SJSA1 (cell line): ENCODE measurements around the gene PAK4. TPM values are rescaled to one million over a fixed set of nuclear protein-coding genes. Genes with fewer than 3 reads are reported as not detected.
"Not testable (repeated sequence)": the region's sequence is repeated elsewhere in the genome, so short reads cannot be mapped to it uniquely, and the experiment has no call there.

ENCODE experiments used
- DNase-seq, 2 experiments: peaks; one replicate each; pipeline ENCODE4 v3.0.0-alpha.2; 2015 to 2020; ENCODE audit warnings: low spot score in 2 of 2, low read depth in 1 of 2
- H3K27ac ChIP-seq: fragments of 250-450 bp; sonication (Bioruptor Pico); 2 replicates; pipeline ENCODE4 v1.5.1; 2020; ENCODE audit warnings: mild to moderate bottlenecking, moderate library complexity
- H3K27me3 ChIP-seq: fragments of 250-450 bp; sonication (Bioruptor Pico); replicated peaks from 2 replicates; pipeline ENCODE4 v1.5.1; 2020; ENCODE audit warnings: mild to moderate bottlenecking, moderate library complexity
- H3K36me3 ChIP-seq: fragments of 250-450 bp; sonication (Bioruptor Pico); 2 replicates; pipeline ENCODE4 v1.5.1; 2020; ENCODE audit warnings: mild to moderate bottlenecking
- H3K4me1 ChIP-seq: fragments of 250-450 bp; sonication (Bioruptor Pico); replicated peaks from 2 replicates; pipeline ENCODE4 v1.6.1; 2021; ENCODE audit warnings: mild to moderate bottlenecking
- H3K4me3 ChIP-seq: fragments of 250-450 bp; sonication (Bioruptor Pico); 2 replicates; pipeline ENCODE4 v1.5.1; 2020; ENCODE audit warnings: mild to moderate bottlenecking
- H3K9me3 ChIP-seq: fragments of 250-450 bp; sonication (Bioruptor Pico); replicated peaks from 2 replicates; pipeline ENCODE4 v1.5.1; 2020; ENCODE audit warnings: mild to moderate bottlenecking
- total RNA-seq: library from RNA; depleted of rRNA; stranded (reverse); fragments of >200 nt; shearing (Covaris generic); gene quantifications from 2 replicates; pipeline ENCODE4 v1.2.3, GENCODE V29; 2014

The PAK4 gene
- total RNA-seq, 1 experiment from 2014 or later, result 7.2 TPM

- Histone ChIP-seq H3K4me1 (no peaks in the 10 kb centered on the region), H3K27ac (no peak overlapping the region), H3K27me3 (peaks cover 50% of the 10 kb centered on the region), H3K4me3 (no peak overlapping the region), H3K36me3 (no peaks in the 10 kb centered on the region), H3K9me3 (no peaks in the 10 kb centered on the region)
- DNase-seq, result no peak
Measured at GRCh38 chr19:39205449-39205764, 79.8 kb downstream of the PAK4 start.

DNA sequence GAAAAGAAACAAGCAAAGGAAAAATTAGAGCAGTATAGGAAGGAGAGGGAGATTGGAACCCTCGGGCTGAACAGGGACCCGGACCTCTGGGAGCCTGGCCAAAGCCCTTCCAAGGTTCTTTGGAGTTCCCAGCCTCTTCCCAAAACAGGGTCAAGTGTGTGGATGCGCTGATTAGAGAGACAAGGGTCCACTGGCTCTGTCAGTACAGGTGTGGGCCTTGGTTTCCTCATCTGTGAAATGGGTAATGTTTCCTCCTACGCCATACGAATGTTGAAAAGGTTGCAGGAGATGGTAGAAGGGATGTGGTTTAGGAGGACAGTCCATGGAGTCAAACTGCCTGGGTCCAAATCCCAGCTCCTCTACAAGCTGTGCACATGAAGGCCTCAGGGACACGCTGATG lies 80.5 kb downstream of the PAK4 start:
- DNase-seq, result no peak
- H3K27ac ChIP-seq, result no peak overlapping the region
- no peak overlapping the region for H3K4me3 ChIP-seq
- H3K4me1 ChIP-seq, result no peaks in the 10 kb centered on the region
- peaks cover 47% of the 10 kb centered on the region for H3K27me3 ChIP-seq
- H3K9me3 ChIP-seq, result no peaks in the 10 kb centered on the region
- no peaks in the 10 kb centered on the region for H3K36me3 ChIP-seq

DNA sequence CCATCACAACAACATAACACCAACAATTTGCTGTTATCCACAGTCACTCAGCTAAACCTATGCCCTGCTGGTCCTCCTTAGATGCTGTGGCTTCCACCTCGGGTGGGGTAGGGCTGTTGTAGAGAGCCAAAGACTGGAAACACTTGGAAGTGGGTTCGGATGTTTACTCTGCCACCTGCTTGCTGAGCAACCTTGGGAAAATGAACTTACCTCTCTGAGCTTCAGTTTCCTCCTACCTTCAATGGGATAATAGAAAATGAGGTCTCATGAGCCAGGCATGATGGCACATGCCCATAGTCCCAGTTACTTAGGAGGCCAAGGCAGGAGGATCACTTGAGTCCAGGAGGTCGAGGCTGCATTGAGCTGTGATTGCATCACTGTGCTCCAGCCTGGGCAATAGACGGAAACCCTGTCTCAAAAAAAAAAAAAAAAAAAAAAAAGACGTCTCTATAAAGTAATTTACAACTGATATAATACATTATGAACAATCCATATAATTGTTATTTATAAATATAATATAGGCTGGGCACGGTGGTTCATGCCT lies 81.8 kb downstream of the PAK4 start:
- no peaks in the 10 kb centered on the region for H3K36me3 ChIP-seq
- H3K4me1 ChIP-seq, result no peaks in the 10 kb centered on the region
- no peaks in the 10 kb centered on the region for H3K9me3 ChIP-seq
- no peak overlapping the region for H3K4me3 ChIP-seq
- no peak overlapping the region for H3K27ac ChIP-seq
- DNase-seq, result no peak
- peaks cover 36% of the 10 kb centered on the region for H3K27me3 ChIP-seq

DNA sequence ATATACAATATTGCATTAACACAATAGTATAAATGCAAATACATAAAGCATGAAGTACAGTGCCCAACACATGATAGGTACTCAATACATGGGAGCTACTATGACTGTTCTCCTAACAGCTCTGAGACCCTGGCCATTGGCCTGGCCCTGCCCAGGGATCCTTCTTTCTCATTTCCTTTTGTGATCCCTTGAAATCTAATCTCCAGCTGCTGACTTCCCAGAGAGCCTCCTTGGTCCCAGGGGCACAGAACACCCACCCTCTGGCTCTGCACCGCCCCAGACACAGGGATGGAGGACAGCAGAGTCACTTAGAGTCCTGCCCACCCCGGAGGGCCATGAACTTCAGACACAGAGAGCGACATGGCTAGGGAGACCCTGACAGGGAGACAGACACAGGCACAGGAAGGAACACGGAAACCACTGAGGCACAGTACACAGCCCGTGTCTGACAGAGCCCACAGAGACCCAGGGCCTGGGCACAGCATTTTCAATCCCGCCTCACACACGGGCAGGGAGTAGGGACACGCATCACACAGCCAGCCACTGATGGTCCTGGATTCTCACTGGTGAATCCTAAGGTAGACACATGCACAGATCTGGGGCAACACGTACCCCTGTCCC lies 82.7 kb downstream of the PAK4 start:
- H3K36me3 ChIP-seq, result no peaks in the 10 kb centered on the region

DNA sequence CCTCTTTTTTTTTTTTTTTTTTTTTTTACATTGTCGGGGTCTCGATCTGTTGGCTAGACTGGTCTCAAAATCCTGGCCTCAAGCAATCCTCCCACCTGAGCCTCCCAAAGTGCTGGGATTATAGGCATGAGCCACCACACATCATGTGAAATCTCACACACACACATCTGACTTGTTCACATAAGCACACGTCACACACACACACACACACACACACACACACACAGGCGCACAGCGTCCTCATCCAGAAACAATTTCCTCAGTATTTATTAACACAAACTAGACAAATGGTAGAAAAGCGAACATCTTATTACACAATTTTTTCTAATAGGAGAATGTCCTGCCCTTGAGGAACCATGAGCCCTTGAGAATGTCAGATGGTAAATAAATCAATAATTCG lies 83.6 kb downstream of the PAK4 start:
- DNase-seq, result no peak
- Histone ChIP-seq H3K27me3 (peaks cover 18% of the 10 kb centered on the region), H3K4me1 (no peaks in the 10 kb centered on the region), H3K9me3 (no peaks in the 10 kb centered on the region), H3K36me3 (no peaks in the 10 kb centered on the region), H3K4me3 (no peak overlapping the region), H3K27ac (no peak overlapping the region)

More for the DNA sequence above, 82.7 kb downstream of the PAK4 start:
- Histone ChIP-seq H3K27ac (no peak overlapping the region), H3K9me3 (no peaks in the 10 kb centered on the region), H3K4me3 (no peak overlapping the region), H3K27me3 (peaks cover 28% of the 10 kb centered on the region), H3K4me1 (no peaks in the 10 kb centered on the region)
- DNase-seq, result no peak

DNA sequence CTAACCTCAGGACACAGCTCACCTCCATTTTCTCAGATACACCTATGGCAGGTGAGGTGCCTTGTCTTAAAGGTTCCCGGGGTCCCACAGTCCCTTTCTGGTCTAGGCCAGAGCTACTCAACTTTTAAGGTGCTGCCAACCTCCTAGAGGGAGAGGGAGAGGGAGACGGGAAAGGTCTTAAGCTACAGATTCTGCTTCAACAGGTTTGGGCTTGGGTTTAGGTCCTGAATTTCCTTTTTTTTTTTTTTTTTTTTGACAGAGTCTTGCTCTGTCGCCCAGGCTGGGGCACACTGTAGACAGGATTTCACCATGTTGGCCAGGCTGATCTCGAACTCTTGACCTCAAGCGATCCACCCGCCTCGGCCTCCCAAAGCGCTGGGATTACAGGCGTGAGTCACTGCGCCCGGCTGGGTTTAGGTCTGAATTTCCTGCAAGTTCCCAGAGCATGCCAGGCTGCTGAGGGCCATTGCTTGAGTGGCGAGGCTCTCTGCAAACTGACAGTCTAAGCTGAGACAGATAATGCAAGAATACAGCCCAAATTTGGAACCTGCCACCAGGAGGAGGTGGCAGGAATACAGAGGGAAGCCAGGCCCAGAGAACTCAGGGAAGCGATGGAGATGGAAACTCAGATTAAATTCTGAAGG lies 86.3 kb downstream of the PAK4 start:
- H3K27me3 ChIP-seq, result peaks cover 20% of the 10 kb centered on the region
- H3K4me1 ChIP-seq, result no peaks in the 10 kb centered on the region
- DNase-seq, result no peak
- no peaks in the 10 kb centered on the region for H3K36me3 ChIP-seq
- no peak overlapping the region for H3K27ac ChIP-seq
- H3K9me3 ChIP-seq, result no peaks in the 10 kb centered on the region
- H3K4me3 ChIP-seq, result no peak overlapping the region

DNA sequence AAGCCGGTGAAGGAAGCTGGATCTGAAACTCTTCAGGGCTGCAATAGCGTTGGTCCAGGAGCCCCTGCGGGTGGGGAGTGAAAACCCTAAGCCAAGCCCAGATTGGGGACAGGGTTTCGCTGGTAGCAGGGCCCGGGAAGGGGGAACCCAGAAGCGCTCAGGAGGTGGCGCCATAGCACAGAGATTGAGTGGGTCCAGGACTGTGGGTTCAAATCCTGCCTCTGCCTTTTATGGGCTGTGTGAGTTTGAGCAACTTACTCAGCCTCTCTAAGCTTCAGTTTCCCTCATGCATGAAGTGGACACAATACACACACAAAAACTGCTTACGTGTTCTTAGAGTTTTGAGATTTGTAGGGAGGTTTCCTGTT lies 86.8 kb downstream of the PAK4 start:
- H3K4me3 ChIP-seq, result no peak overlapping the region
- DNase-seq, result no peak
- H3K4me1 ChIP-seq, result no peaks in the 10 kb centered on the region
- H3K27ac ChIP-seq, result no peak overlapping the region
- peaks cover 20% of the 10 kb centered on the region for H3K27me3 ChIP-seq
- no peaks in the 10 kb centered on the region for H3K9me3 ChIP-seq
- H3K36me3 ChIP-seq, result no peaks in the 10 kb centered on the region

DNA sequence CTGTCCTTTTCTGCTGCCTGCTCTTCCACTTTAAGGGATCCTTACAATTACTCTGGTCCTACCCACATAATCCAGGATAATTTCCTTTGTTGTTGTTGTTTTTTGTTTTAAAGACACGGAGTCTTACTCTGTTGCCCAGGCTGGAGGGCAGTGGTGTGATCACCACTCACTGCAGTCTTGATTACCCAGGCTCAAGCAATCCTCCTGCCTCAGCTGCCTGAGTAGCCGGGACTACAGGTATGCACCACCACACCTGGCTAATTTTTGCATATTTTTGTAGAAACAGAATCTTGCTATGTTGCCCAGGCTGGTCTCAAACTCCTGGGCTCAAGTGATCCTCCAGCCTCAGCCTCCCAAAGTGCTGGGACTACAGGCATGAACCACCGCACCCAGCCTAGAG lies 89.7 kb downstream of the PAK4 start:
- not testable (repeated sequence) for H3K4me1 ChIP-seq, H3K9me3 ChIP-seq, H3K4me3 ChIP-seq, H3K36me3 ChIP-seq, DNase-seq, H3K27me3 ChIP-seq, H3K27ac ChIP-seq

DNA sequence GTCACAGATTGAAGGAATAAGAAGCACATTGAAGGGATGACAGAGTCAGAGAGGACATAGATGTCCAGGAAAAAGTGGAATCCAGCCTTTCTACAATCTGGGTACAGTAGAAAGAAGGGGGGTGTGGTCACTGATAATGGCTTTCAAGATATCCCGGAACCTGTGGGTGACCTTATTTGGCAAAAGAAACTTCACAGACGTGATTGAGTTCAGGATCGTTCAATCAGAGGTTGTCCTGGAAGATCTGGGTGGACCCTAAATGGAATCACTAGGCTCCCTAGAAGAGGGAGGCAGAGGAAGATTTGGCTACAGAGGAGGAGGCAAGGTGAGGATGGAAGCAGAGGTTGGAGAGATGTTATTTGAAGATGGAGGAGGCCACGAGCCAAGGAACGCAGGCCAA lies 91.5 kb downstream of the PAK4 start:
- H3K4me1 ChIP-seq, result no peaks in the 10 kb centered on the region

DNA sequence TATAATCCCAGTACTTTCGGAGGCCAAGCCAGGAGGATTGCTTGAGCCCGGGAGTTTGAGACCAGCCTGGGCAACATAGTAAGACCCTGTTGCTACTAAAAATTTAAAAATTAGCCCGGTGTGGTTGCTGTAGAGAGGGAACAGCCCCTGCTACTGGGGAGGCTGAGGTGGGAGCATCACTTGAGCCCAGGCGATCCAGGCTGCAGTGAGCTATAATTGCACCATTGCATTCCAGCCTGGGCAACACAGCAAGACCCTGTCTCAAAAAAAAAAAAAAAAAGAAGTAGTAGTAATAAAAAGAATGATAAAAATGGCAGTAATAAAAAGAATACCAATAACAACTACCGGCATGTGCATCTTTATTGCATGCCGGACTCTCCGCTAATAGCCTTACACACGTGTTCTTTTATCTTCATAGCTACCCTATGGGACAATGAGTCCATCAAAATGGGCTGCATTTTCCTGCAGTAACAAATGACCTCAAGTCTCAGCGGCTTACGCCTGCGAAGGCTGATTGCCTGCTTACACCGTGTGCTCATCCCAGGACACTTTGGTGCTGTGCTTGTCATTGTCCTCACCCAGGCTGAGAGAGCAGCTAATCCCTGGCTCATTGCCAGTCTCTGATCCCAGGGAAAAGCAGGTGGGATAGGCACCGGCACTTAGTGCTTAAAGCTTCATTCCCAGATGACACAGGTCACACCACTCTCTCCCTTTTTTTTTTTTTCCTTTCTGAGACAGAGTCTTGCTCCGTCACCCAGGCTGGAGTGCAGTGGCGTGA lies 92.8 kb downstream of the PAK4 start:
- Histone ChIP-seq H3K36me3 (no peaks in the 10 kb centered on the region), H3K27ac (no peak overlapping the region), H3K9me3 (no peaks in the 10 kb centered on the region), H3K4me3 (no peak overlapping the region), H3K4me1 (no peaks in the 10 kb centered on the region), H3K27me3 (0 out of 2 replicates have a peak, but pooled peaks cover 9% of the 10 kb centered on the region)
- no peak for DNase-seq

More for the DNA sequence above, 91.5 kb downstream of the PAK4 start:
- Histone ChIP-seq H3K9me3 (no peaks in the 10 kb centered on the region), H3K4me3 (no peak overlapping the region), H3K27me3 (0 out of 2 replicates have a peak, but pooled peaks cover 9% of the 10 kb centered on the region), H3K27ac (no peak overlapping the region), H3K36me3 (no peaks in the 10 kb centered on the region)
- no peak for DNase-seq

GRCh38 chr19:39219108-39219507 lies 93.5 kb downstream of the PAK4 start:
- not testable (repeated sequence) for H3K27me3 ChIP-seq, H3K4me3 ChIP-seq, H3K9me3 ChIP-seq, H3K4me1 ChIP-seq, DNase-seq, H3K27ac ChIP-seq, H3K36me3 ChIP-seq

DNA sequence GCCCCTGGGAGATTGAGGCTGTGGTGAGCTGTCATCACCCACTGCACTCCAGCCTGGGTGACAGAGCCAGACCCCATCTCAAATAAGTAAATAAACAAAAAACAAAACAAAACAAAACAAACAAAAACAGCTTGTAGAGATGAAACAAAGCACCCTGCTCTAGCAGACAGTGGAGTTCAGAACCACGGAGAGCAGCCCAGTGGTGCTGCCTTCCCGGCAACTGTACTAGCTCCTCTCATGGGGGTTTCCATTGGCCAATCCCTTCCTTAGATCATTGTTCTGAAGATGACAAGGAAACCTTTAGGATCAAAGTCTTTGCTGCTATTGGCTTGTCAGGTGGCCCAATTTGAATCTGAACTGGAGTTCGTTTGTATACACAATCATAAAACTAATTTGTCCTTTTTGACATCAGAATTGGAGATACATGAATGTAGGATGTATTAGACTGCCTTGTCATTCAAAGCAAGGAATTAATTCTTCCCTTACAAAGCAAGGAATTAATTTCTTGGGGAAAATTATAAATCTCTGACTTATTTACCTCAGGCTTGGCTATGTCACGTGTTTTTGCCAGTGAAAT lies 98.2 kb downstream of the PAK4 start:
- H3K4me3 ChIP-seq, result no peak overlapping the region
- peaks cover 7% of the 10 kb centered on the region; the same call in 1 of the 2 replicates for H3K27me3 ChIP-seq
- no peak for DNase-seq
- H3K27ac ChIP-seq, result no peak overlapping the region
- H3K9me3 ChIP-seq, result no peaks in the 10 kb centered on the region
- no peaks in the 10 kb centered on the region for H3K36me3 ChIP-seq
- H3K4me1 ChIP-seq, result no peaks in the 10 kb centered on the region

- Histone ChIP-seq H3K27me3 (peaks cover 7% of the 10 kb centered on the region; the same call in 1 of the 2 replicates), H3K4me3 (no peak overlapping the region), H3K4me1 (no peaks in the 10 kb centered on the region), H3K27ac (no peak overlapping the region), H3K9me3 (no peaks in the 10 kb centered on the region), H3K36me3 (no peaks in the 10 kb centered on the region)
- DNase-seq, result no peak
Measured at GRCh38 chr19:39224910-39225309, 99.3 kb downstream of the PAK4 start.
